CD1c-positive myeloid dendritic cell (primary cell): ENCODE results near the gene MARF1.
A peak's percentile ranks its signal among the peaks of the same experiment; 100 is the strongest.
"Not testable (repeated sequence)": the region's sequence is repeated elsewhere in the genome, so short reads cannot be mapped to it uniquely, and the experiment has no call there.

Source experiments
- DNase-seq: peaks from one replicate; pipeline ENCODE4 v3.0.0-alpha.2; 2016; ENCODE audit errors: extremely low spot score

MARF1 gene

GRCh38 chr16:15652293-15653001 lies 9.5 kb upstream of the MARF1 start:
- no peak for DNase-seq

DNA sequence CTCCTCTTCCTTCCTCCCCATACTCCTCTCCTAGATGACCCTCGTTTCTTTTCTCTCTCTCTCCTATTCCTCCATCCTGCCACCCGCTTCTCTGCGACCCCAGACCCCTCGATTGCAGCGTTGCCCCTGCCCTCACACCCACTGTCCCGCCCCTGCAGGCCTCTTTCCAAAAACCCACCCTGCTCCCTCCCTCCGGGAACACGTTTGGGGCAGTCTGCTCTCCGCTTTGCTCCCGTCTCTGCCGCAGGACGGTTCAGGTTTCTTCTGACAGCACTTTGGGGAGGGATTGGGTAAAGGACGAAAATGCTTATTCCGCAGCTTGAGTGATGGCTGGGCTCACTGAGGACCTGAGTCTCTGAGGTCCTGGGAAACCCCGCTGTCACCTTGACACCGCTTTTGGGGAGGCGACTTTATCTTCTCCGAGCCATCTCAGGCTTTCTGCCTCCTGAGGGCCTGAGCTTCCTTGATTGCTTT lies 7.8 kb upstream of the MARF1 start:
- DNase-seq: peak; percentile 10

GRCh38 chr16:15650019-15650697 lies 7.2 kb upstream of the MARF1 start, which contains the start of gene NDE1:
NDE1 (plus strand) TSS chr16:15650245; CDS start chr16:15664779, 14,534 bp downstream.
- peak; percentile 95 for DNase-seq

- no peak for DNase-seq
These were observed 6.7 kb upstream of the MARF1 start for GRCh38 chr16:15649727-15650018.

DNA sequence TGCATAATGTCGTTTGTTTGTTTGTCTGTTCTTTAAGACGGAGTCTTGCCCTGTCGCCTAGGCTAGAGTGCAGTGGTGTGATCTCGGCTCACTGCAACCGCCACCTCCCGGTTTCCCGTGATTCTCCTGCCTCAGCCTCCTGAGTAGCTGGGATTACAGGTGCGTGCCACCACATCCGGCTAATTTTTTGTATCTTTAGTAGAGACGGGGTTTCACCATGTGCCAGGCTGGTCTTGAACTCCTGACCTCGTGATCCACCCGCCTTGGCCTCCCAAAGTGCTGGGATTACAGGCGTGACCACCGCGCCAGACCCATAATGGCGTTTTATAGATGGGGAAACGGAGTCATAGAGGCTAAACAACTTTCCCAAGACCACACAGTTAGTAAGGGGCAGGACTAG lies 6.4 kb upstream of the MARF1 start:
- not testable (repeated sequence) for DNase-seq

DNA sequence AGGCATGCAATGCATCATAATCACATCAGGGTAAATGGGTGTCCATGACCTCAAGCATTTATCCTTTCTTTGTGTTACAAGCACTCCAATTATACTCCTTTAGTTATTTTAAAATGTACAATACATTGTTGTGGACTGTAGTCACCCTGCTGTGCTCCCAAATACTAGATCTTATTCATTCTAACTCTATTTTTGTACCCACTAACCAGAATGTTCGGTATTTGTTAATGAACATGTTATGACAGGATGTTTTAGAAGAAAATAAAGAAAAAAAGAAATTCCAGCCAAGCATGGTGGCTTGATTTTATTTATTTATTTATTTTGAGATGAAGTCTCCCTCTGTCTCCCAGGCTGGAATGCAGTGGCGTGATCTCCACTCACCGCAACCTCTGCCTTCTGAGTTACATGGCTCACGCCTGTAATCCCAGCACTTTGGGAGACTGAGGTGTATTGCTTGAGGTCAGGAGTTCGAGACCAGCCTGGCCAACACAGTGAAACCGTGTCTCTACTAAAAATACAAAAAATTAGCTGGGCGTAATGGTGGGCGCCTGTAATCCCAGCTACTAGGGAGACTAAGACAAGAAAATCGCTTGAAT lies 5.3 kb upstream of the MARF1 start:
- DNase-seq: no peak

GRCh38 chr16:15647294-15648014 lies 4.5 kb upstream of the MARF1 start:
- no peak for DNase-seq

GRCh38 chr16:15646557-15647293 lies 3.8 kb upstream of the MARF1 start:
- not testable (repeated sequence) for DNase-seq

GRCh38 chr16:15644962-15645465 lies 2.1 kb upstream of the MARF1 start:
- DNase-seq: peak; percentile 3

GRCh38 chr16:15644267-15644961 lies 1.5 kb upstream of the MARF1 start:
- DNase-seq: no peak

- peak; percentile 1 for DNase-seq
These were observed 944 bp upstream of the MARF1 start for GRCh38 chr16:15643946-15644250.

- peak; percentile 77 for DNase-seq
These were observed 352 bp downstream of the MARF1 start for GRCh38 chr16:15642557-15643047.

DNA sequence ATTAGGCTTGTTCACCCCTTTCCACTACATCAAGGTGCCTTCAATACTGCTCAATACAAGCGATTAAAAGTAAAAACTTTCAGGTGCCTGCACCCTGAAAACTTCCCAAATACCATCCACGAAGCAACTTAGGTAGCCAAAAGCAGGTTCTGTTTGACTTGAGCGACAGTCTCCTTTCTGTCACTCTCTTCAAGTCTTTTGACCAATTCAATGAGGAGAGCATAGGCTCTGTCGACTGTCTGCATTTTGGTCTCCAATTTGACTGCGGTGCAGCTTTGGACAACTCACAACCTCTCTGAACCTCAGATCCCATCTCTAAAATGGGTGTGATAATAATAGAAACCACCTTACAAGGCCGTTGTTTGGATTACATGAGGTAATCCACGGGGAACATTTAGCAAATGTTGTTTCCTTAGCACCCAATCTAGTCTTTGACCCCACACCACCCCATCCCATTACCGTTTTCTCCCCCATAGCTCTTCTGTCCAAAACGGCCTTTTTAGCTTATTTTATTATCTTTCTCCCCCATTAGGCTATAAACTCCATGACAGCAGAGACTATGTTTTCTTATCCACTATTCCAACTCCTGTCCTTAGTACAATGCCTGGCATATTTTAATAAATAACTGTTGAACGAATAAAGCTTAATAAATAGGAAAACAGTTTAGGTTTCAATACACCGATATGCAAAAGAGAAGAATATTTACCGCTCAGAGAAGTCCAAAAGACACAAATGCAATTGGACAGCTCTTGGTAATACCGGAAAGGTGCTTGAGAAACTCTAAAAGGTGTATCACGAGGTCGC lies 999 bp downstream of the MARF1 start:
- no peak for DNase-seq

GRCh38 chr16:15640966-15641365 lies 2.0 kb downstream of the MARF1 start:
- no peak for DNase-seq

DNA sequence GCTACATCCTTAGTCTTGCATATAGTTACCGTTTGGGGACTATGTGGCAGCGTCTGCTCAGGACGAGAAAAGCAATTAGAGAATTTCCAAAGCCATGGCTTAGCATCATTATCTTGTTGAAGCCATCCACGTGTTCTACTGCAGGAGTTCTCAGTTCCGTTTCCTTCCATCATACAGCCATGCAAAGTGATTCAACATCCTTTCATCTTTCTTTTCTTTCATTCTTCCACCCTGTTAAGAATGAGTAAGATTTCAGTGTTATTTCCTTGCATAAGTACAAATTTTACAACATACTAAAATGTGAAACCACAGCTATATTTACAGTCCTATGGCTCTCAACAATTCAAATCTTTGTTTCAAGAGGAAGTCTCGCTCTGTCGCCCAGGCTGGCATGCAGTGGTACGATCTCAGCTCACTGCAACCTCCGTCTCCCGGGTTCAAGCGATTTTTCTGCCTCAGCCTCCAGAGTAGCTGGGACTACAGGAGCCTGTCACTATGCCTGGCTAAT lies 3.8 kb downstream of the MARF1 start:
- no peak for DNase-seq

- DNase-seq: peak; percentile 25
These were observed 6.5 kb downstream of the MARF1 start for GRCh38 chr16:15636392-15636873.

DNA sequence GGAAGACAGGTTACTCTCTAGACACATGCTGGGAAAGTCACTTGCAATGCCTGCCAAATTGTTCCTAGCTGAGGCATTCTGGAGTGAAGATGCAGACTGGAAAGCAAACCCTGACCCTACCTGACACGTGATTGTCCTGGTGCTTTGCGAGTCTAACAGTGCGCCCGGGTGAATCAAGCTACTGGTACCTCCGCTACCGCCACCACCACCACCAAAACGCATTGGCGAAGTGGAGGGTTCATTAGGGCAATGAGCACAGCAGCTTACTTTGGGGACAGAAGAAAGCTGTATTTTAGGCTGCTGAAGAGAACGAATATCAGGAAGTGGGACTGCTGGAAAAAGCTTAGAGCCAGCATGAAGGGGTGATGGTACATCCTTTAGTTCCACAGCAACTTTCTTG lies 7.0 kb downstream of the MARF1 start:
- no peak for DNase-seq

GRCh38 chr16:15631730-15632409 lies 11.1 kb downstream of the MARF1 start:
- DNase-seq: no peak

DNA sequence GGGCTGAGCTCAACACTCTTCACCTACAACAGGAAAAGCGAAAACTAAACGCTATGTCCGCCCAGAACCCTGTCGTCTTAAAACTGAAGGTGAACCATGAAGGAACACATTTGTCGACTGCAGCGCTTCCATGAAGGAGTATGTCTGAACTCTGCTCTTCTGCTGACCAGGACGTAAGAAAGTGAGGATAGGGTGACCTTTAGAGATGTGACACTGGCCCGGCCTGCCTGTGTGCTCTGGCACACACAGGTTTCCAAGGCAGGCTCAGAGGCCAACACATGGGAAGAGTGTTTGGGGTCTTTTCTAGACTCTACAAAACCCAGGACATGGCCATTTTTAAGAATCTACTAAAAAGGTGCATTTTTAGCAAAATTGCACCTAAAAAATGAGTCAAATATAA lies 21.1 kb downstream of the MARF1 start:
- DNase-seq: no peak
